Suprapubic skin (tissue), 4 donors: ENCODE measurements around the gene NMNAT2.
A peak's percentile ranks its signal among the peaks of the same experiment; 100 is the strongest.

Experiments
- CTCF ChIP-seq, 2 donors: fragments of 200-600 bp in 1 of 2; fragments of 450-650 bp in 1 of 2; sonication (generic) in 1 of 2; IDR thresholded peaks; one replicate each; pipeline ENCODE4 v1.5.1; 2016 to 2019; ENCODE audit warnings: antibody characterized with exemption in 2 of 2, mild to moderate bottlenecking in 1 of 2, moderate library complexity in 1 of 2
- EP300 ChIP-seq: sonication (generic); formaldehyde crosslinking; IDR thresholded peaks from one replicate; pipeline ENCODE4 v1.6.1; 2017; ENCODE audit warnings: antibody characterized with exemption
- POLR2AphosphoS5 ChIP-seq, 3 donors: sonication (generic); formaldehyde crosslinking; IDR thresholded peaks; one replicate each; pipeline ENCODE4 v1.6.1; 2017; ENCODE audit warnings: antibody characterized with exemption in 3 of 3

GRCh38 chr1:183218027-183218618, 200.1 kb downstream of the NMNAT2 start:
- TF ChIP-seq EP300 = no peak
- no peak for TF ChIP-seq CTCF (IDR thresholded peaks at IDR 0.05)
- TF ChIP-seq POLR2AphosphoS5 (IDR thresholded peaks at IDR 0.05) = peak in 1 of 3 donors; percentile 23
